ENCODE results near the gene SYNJ2. TPM values are rescaled to one million over a fixed set of nuclear protein-coding genes. Genes with fewer than 3 reads are reported as not detected.

SYNJ2 gene
- polyA plus RNA-seq, 1 donor: 11.5 TPM

DNA sequence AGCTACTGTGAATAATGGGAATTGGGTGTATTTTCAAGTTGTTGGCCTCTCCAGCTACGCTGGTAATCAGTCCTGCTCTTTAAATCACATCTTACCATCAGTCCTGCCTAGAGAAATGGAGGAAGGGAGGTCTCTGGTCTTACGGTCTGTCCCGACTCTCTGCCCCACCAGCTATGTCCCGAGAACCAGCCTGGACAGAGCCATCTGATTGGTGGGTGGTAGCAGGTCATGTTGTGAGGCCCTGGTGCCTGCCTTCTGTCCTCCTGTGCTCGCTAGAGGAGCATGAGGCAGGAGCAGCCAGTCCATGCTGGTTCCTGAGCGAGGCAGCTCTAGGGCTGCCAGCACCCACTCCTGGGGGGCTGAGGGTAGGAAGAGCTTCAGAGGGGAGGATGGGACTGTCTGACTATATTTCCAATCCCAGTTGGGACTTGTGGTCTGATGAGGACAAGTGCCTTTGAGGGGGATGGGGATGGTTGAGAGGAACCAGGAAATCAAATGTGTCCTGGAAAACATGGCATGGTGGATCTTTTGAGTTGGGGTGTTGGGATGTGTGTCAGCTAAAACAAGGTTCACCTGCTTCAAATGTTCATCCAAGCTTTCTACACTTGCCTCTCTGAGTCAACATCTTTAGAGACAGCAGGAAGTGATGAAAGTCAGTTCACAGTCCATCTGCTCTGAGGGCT is 33.0 kb downstream of the SYNJ2 start:
- DNase-seq: no peak

DNA sequence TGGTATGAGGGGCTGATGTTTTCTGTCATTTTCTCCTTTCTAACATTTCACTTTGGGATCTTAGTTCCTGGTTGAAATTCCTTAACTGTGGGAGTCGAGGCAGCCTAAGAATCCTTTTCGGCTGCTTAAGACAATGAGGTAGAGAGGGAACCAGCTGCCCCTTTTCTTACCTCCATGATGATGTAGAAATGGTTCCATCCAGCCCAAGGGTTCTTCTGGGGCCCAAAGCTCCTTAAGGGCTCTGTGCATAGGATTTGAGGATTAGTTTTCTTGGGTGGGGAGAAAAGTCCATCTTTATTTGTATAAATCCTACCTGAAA is 33.5 kb downstream of the SYNJ2 start:
- no peak for DNase-seq

DNA sequence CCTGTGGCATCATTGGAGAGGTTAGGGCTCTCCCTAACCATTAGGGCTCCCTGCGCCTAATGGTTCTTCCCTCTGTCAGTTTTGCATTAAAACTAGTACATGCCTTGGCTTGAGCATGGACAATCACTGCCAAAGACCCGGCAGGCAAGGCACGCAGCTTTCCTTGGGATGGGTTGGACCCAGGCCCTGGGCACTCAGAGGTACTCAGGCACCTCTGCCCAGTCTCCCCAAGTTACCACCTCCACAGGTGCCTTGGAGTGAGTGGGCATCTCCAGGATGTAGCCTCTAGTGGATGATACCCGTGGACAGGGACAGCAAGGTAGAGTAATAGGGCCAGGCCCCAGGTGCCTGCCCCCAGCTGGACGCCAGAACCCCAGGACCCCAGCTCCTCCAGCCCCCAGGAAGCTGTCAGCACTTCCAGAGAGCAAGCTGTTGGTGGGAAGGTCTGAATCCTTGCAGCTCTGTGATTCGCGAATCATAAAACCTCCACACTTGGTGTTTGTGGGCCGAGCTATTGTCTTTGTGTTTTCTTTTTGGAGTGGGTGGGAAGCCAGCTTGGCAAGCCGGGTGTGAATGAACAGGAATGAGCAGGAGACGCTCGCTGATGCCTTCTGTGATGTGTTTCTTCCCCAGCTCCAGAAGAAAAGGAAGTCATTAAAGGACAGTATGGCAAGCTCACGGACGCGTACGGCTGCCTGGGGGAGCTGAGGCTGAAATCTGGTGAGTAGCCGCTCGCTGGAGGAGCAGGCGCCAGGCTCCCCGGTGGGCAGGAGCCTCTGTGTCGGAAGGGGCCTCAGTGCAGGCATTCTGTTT is 35.1 kb downstream of the SYNJ2 start:
- no peak for DNase-seq

- DNase-seq: no peak
Observed at GRCh38 chr6:158017621-158018040, 36.0 kb downstream of the SYNJ2 start.

- no peak for DNase-seq
Observed at GRCh38 chr6:158018041-158018771, 36.5 kb downstream of the SYNJ2 start.

GRCh38 chr6:158018851-158019361 is 37.2 kb downstream of the SYNJ2 start:
- DNase-seq: no peak

DNA sequence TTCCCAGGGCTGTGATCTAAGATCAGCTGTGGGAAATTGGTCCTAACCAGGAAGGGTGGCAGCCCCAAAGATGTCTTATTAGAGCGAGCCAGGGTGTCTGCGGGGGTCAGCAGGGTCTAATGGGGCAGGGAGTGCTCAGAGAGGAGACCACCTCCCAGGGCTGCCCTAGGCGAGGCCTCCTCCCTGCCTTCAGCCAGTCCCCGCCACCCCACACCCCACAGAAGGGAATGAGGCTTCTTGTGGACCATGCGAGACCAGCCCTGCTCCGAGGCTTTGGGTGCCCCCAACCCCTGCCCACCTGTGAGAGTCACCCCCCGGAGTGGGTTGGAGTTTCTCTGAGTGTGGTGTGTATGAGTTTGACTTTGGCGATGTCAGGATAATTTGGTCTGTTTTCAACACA is 37.8 kb downstream of the SYNJ2 start:
- DNase-seq: no peak

DNA sequence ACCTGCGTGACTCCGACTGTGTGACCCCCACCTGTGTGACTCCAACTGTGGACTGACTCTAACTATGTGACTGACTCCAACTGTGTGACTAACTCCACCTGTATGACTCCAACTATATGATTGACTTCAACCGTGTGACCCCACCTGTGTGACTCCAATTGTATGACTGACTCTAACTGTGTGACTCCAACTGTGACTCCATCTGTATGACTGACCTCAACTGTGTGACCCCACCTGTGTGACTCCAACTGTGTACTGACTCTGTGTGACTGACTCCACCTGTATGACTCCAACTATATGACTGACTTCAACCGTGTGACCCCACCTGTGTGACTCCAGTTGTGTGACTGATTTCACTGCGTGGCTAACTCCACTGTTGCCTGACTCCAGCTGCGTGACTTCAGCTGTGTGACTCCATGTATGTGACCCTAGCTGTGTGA is 38.6 kb downstream of the SYNJ2 start:
- DNase-seq: no peak

DNA sequence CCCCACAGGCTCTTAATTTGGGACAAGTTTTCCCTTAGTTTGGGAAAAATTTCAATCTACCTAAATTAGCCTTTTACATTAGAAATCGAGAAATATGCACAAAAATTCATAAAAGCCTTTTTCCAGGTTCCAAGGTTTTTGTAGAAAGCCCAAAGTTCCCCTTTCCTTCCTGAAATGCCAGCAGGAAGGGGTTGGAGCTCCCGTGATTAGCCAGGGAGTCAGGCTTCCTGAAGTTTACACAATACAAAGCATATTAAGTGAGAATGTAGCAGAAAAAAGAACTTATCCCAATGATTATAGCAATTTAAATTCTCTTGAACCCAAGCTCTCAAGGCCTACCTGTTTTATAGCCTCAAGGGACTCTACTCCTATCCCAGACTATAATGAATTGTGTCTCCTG is 39.1 kb downstream of the SYNJ2 start:
- DNase-seq: no peak

DNA sequence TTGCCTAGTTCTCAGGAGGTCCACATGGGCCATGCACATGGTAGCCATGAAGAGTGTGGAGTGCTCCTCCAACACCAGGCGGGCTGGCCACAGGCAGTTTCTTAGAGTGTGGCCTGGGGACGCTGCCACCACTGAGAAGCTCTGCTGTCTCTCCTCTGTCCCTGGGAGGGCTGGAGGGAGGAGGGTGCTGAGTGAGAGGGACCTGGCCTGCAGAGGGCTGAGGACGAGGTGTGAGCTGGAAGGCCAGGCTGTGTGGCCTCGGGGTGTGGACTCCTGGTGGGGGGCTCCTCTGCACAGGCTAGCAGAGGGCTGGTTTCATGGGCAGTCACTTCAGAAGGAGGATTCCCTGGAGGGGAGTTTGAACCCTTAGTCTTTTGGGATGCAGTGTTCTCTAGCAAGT is 39.7 kb downstream of the SYNJ2 start:
- DNase-seq: no peak

DNA sequence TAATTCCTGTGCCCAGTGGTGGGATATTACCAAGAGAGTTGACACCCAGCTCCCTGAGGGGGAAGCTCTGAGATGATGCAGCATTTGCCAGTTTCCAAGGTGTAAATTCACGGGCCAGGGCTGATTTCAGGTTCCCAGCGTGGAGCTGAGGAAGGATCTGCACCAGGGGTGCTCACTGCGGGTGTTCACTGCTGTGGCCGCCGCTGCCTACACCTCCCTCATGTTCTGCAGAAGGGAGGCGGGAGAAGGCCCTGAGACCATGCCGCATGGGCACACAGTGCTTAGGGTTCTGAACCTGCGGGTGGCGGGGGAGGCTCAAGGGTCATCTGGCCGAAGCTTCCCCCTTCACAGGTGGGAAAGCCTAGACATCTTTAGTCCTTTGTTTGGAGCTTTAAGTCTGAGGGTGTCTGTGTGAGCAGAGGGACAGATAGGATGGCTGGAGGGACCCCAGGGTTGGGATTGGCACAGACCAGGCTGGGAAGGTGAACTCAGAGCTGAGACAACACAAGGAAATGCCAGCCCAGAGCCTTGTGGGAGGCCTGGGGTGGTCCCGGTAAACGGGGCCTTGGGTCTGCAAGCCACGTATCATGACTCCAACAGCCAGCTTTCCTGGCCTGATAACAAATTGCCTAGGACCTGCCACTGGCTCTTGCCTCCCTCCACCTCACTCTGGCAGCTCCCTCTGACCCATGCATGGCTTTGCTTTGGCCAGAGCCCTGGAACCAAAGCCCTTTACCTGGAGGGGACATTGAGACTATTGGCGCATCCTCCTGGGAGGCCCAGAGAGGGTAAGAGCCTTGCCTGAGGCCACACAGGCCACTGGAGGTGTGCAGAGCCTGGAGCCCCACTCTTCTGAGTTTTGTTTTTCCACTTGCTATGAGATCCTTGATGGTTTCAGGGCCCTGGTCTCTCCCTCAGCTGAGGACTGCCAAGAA is 40.4 kb downstream of the SYNJ2 start:
- DNase-seq: no peak

DNA sequence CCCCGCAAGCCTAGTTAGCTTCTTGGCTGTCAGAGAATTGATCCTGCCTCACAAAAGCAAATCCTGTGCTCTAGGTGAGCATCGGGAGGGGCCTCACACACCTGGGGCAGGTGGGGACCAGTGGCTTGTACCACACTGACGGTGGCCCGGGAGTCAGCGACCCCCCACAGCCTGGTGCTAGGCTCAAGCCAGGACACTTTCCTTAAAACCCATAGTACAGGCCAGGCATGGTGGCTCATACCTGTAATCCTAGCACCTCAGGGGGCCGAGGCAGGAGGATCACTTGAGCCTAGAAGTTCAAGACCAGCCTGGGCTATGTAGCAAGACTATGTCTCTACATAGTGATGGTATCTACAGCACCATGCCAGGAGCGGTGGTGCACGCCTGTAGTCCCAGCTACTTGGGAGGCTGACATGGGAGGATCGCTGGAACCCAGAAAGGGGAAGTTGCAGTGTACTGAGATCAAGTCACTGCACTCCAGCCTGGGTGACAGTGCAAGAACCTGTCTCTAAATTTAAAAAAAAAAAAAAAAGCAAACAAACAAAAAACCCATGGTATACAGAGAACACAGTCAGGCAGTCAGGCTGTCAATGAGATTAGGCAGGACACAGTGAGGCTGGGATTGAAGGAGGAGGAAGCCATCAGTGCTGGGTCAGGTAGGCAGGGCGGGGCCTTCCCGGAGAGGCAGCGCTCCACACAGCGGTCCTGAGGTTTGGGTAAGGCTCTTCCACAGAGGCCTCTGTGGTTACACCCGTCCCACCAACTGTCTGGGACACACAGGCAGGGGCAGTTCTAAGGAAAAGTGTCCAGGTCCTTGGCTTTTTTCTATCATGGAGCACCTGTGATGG is 41.3 kb downstream of the SYNJ2 start:
- DNase-seq: no peak

DNA sequence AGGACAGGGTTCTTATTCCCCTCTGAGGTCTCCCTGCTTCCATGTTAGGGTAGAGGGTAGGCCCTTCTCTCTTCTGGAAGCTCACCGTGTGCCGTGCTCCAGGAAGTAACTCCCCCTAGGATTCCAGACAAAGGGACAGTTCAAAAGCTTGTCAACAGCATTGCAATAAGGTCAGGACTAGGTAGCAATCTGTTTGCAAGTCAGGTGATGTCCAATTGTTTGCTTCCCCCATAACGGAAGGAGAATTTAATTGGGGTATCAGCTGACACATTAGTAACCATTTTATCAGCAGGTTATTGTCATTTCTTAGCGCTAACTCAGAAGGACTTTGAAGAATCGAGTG is 41.9 kb downstream of the SYNJ2 start:
- no peak for DNase-seq

DNA sequence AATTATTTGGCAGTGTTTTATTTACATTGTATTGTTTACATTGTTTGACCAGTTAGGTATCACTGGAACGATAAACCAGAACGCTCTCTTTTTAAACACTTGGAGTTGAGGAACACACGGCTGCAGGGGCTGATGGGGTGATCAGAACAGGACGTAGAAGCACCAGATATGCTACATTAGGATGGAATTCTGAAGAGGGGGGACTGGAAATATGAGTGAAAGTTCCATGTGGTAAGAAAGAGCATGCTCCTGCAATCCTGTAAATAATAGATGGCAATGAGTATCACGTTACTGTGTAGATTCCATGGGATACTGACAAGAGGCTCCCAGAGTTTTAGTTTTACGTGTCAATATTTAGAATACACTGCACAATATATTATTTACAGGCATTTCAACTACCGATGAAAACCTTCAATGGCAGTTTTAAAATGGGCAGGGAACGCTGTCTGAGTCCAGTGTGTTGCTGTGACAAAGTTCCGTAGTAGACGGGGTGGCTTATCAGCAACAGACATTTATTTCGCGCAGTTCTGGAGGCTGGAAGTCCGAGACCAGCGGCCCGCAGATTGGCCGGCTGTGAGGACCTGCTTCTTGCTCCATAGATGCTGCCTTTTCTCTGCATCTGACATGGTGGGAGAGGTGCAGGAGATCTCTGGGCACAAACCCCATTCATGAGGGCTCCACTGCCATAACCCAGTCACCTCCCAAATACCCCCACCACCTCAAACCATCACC is 43.1 kb downstream of the SYNJ2 start:
- DNase-seq: no peak

DNA sequence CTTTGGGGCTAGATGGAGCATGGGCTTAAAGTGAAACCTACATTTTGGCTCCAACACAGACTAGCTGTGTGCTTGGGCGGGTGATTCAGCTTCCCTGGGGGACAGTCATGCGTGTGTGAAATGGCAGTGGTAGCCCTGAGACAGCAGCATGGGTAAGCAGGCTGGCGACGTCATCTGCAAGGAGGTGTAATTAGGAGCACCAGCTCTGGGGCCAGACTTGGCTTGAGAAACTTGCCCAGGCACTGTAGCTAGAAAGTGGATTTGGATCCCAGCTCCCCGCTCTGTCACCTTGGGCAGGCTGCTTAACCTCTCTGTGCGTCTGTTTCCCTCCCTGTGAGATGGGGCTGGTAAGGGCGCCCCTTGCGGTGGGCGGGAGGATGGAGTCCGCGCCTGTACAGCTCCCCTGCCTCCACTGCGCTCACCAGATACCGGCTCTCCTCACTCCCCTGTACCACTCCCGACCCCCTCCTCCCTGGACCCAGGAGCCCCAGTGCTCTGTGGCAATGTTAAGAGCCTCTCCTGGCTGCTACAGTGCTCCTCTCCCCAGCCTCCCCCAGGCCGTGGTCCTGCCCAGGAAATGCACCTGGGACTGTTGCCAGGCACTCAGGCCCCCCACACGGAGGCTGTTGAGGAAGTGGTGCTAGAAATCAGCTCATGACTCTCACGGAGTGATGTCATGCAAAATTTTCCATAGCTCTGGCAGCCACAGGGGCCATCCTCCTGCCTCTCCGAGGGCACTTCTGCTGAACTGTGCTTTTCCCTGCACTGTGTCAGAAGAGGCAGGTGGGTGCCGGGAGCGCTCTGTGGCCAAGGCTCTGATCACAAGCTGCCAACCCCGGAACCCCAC is 44.6 kb downstream of the SYNJ2 start:
- peak; percentile 60 for DNase-seq

- DNase-seq: no peak
Observed at GRCh38 chr6:158026901-158027589, 45.4 kb downstream of the SYNJ2 start.

DNA sequence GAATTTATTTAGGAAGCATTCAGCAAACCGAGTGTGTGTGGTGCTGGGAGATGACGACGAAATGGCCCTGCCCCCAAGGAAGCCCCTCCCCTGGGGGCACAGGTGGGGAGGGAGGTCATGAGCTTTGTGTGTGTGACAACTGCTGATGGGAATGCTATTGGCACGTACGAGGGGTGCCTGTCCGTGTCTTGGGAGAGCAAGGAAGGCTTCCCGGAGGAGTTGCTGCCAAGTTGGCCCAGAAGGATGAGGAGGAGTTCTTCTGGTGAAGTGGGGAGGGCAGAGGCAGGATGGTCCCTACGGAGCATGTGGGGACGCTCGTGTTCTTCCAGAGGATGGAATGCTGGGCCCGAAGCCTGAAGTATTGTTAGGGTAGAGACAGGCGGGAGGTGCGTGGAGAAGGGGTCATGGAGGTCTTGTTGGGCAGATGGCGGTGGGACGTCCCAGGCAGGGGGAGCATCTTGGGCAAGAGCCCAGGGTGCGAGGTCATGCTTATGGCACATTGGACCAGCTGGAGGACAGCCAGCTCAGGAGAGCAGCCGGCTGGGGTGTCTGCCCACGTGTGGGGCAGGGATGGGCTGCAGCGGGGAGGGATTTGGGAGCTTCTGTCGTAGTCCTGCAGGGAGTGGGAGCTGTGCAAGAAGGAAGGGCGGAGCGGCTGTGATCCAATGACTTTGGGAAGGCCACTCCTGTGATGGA is 46.1 kb downstream of the SYNJ2 start:
- no peak for DNase-seq

GRCh38 chr6:158028421-158028820 is 46.8 kb downstream of the SYNJ2 start:
- DNase-seq: no peak
